Tibial nerve (tissue), 4 donors: ENCODE results near the gene SOCS1. TPM values are rescaled to one million over a fixed set of nuclear protein-coding genes. Genes with fewer than 3 reads are reported as not detected.

ENCODE experiments used
- DNase-seq, 2 donors: peaks; one replicate each; pipeline ENCODE4 v3.0.0-alpha.2; 2019; ENCODE audit warnings: low spot score in 2 of 2
- H3K27ac ChIP-seq, 4 donors: fragments of 200-600 bp; sonication (generic) in 3 of 4; one replicate each; pipeline ENCODE4 v1.5.1; 2017 to 2019; ENCODE audit warnings: mild to moderate bottlenecking in 1 of 4
- H3K27me3 ChIP-seq, 2 donors: fragments of 200-600 bp; sonication (generic) in 1 of 2; one replicate each; pipeline versions ENCODE4 v1.5.1 to v1.6.0; 2017 to 2019
- H3K36me3 ChIP-seq, 3 donors: fragments of 200-600 bp; sonication (generic); one replicate each; pipeline ENCODE4 v1.5.1; 2018 to 2019
- H3K4me1 ChIP-seq, 4 donors: fragments of 200-600 bp; sonication (generic) in 3 of 4; one replicate each; pipeline ENCODE4 v1.5.1; 2017 to 2019
- H3K4me3 ChIP-seq, 4 donors: fragments of 200-600 bp; sonication (generic) in 3 of 4; one replicate each; pipeline ENCODE4 v1.5.1; 2017 to 2019; ENCODE audit warnings: mild to moderate bottlenecking in 1 of 4, moderate library complexity in 1 of 4
- H3K9me3 ChIP-seq, 4 donors: fragments of 200-600 bp; sonication (generic) in 3 of 4; one replicate each; pipeline ENCODE4 v1.5.1; 2017 to 2019
- EP300 ChIP-seq, 2 donors: sonication (generic); formaldehyde crosslinking; IDR thresholded peaks; one replicate each; pipeline ENCODE4 v1.6.1; 2017; ENCODE audit warnings: antibody characterized with exemption in 2 of 2, mild to moderate bottlenecking in 1 of 2
- POLR2A ChIP-seq, 2 donors: fragments of 450-650 bp; IDR thresholded peaks; one replicate each; pipeline ENCODE4 v1.6.1; 2017; ENCODE audit warnings: antibody characterized with exemption in 2 of 2, mild to moderate bottlenecking in 2 of 2, moderate library complexity in 2 of 2
- WGBS, 2 donors: methylation state at CpG; one replicate each; pipeline ENCODE4 v1.1.5; 2018; 5-methylcytosine and 5-hydroxymethylcytosine counted together
- total RNA-seq, 4 donors: library from RNA; depleted of rRNA; stranded (reverse); fragments of >200 nt; gene quantifications; one replicate each; pipeline ENCODE4 v1.1.0, GENCODE V29; 2016
- TF ChIP-seq, protein P1 (sequence below), 5 experiments: fragments of 200-600 bp in 3 of 5; fragments of 450-650 bp in 2 of 5; sonication (generic) in 3 of 5; IDR thresholded peaks; one replicate each; pipeline ENCODE4 v1.5.1; 2016 to 2019; ENCODE audit warnings: antibody characterized with exemption in 5 of 5, mild to moderate bottlenecking in 3 of 5, moderate library complexity in 2 of 5

The SOCS1 gene
- total RNA-seq, 4 donors from 2014 or later: 7.4 to 29.6 (median 14.7) TPM

DNA sequence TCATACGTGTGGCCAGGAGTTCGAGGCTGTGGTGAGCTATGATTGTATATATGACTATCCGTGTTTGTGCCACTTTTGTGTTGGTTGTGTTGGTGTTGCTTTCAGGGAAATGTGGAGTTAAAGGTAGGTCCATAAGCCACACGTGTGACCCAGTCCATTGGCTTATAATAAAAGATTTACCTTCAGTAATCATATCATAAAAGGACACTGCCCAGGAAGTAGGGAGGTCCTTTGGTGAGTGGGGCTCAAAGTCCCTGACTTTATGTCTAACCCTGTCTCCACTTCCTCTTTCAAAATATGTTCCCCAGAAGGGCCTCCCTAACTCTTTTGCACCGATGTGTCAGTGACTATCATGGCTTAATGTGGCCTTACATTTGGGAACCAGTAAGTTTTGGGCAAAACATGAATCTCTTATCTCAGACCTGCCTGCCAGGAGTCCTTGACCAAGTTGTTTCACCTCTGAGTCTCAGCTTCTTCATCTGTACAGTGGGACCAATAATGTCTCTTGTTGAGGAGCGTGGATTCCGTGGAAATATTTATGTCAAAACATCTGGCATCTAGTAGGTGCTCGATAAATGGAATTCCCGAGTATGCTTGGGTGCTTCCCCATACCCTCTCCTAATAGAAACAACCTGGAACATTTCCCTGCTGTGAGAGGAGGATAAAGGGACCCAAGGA is 8.3 kb upstream of the SOCS1 start:
- 75 to 84% methylated on average over 9 of the region's 9 CpGs for WGBS, 2 donors
- DNase-seq: no peak
- TF ChIP-seq, protein P1, sequence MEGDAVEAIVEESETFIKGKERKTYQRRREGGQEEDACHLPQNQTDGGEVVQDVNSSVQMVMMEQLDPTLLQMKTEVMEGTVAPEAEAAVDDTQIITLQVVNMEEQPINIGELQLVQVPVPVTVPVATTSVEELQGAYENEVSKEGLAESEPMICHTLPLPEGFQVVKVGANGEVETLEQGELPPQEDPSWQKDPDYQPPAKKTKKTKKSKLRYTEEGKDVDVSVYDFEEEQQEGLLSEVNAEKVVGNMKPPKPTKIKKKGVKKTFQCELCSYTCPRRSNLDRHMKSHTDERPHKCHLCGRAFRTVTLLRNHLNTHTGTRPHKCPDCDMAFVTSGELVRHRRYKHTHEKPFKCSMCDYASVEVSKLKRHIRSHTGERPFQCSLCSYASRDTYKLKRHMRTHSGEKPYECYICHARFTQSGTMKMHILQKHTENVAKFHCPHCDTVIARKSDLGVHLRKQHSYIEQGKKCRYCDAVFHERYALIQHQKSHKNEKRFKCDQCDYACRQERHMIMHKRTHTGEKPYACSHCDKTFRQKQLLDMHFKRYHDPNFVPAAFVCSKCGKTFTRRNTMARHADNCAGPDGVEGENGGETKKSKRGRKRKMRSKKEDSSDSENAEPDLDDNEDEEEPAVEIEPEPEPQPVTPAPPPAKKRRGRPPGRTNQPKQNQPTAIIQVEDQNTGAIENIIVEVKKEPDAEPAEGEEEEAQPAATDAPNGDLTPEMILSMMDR (IDR thresholded peaks at IDR 0.05): no peak
- TF ChIP-seq POLR2A (IDR thresholded peaks at IDR 0.05): no peak
- no peak for TF ChIP-seq EP300 (IDR thresholded peaks at IDR 0.05)
- Histone ChIP-seq H3K27me3 (no peaks in the 10 kb centered on the region), H3K27ac (no peak overlapping the region), H3K9me3 (no peaks in the 10 kb centered on the region), H3K4me3 (no peak overlapping the region), H3K36me3 (no peaks in the 10 kb centered on the region), H3K4me1 (peaks cover 0 to 3% (median 2%) of the 10 kb centered on the region in 4 donors)

- no peak overlapping the region for H3K27ac ChIP-seq
- 52 to 63% methylated on average over 4 of the region's 4 CpGs for WGBS, 2 donors
- no peak for TF ChIP-seq POLR2A (IDR thresholded peaks at IDR 0.05)
- TF ChIP-seq, protein P1 (IDR thresholded peaks at IDR 0.05): no peak
- TF ChIP-seq EP300 (IDR thresholded peaks at IDR 0.05): no peak
- no peaks in the 10 kb centered on the region for H3K27me3 ChIP-seq
- peaks cover 0 to 9% (median 8%) of the 10 kb centered on the region in 4 donors for H3K4me1 ChIP-seq
- DNase-seq: no peak
- no peaks in the 10 kb centered on the region for H3K36me3 ChIP-seq
- no peak overlapping the region for H3K4me3 ChIP-seq
- no peaks in the 10 kb centered on the region for H3K9me3 ChIP-seq
Measured at GRCh38 chr16:11263737-11264136, 7.7 kb upstream of the SOCS1 start.

DNA sequence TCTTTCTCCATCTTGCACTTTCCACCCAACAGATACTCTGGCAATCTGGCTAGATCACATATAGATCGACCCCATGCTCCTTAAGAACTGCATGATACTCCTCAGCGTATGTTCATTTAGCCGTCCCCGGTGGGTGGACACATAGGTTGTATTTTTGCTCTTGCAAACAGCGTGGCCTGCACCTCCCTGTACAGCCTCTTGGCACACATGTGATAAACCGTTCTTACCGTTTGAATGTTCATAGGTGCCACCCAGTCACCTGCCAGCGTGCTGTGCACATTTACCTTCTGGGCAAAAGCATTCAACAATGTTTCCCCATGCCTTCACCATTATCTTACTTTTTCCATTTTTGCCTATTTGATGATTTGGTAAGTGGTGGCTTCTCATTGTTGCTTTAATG is 6.9 kb upstream of the SOCS1 start:
- no peak for DNase-seq
- Histone ChIP-seq H3K27me3 (no peaks in the 10 kb centered on the region), H3K27ac (no peak overlapping the region), H3K4me3 (no peak overlapping the region), H3K4me1 (peaks cover 0 to 15% (median 11%) of the 10 kb centered on the region in 4 donors), H3K36me3 (no peaks in the 10 kb centered on the region), H3K9me3 (no peaks in the 10 kb centered on the region)
- 84 to 85% methylated on average over 8 of the region's 8 CpGs for WGBS, 2 donors
- TF ChIP-seq, protein P1 (IDR thresholded peaks at IDR 0.05): no peak
- TF ChIP-seq EP300 (IDR thresholded peaks at IDR 0.05): no peak
- TF ChIP-seq POLR2A (IDR thresholded peaks at IDR 0.05): no peak

- no peak for TF ChIP-seq EP300 (IDR thresholded peaks at IDR 0.05)
- TF ChIP-seq, protein P1 (IDR thresholded peaks at IDR 0.05): no peak
- TF ChIP-seq POLR2A (IDR thresholded peaks at IDR 0.05): no peak
- no peak overlapping the region for H3K4me3 ChIP-seq
- no peaks in the 10 kb centered on the region for H3K9me3 ChIP-seq
- peaks cover 0 to 25% (median 17%) of the 10 kb centered on the region in 4 donors for H3K4me1 ChIP-seq
- no peaks in the 10 kb centered on the region for H3K36me3 ChIP-seq
- H3K27me3 ChIP-seq: no peaks in the 10 kb centered on the region
- WGBS, 2 donors: 62 to 72% methylated on average over 3 of the region's 3 CpGs
- DNase-seq: no peak
- H3K27ac ChIP-seq: no peak overlapping the region
Measured at GRCh38 chr16:11260596-11260966, 4.6 kb upstream of the SOCS1 start.

DNA sequence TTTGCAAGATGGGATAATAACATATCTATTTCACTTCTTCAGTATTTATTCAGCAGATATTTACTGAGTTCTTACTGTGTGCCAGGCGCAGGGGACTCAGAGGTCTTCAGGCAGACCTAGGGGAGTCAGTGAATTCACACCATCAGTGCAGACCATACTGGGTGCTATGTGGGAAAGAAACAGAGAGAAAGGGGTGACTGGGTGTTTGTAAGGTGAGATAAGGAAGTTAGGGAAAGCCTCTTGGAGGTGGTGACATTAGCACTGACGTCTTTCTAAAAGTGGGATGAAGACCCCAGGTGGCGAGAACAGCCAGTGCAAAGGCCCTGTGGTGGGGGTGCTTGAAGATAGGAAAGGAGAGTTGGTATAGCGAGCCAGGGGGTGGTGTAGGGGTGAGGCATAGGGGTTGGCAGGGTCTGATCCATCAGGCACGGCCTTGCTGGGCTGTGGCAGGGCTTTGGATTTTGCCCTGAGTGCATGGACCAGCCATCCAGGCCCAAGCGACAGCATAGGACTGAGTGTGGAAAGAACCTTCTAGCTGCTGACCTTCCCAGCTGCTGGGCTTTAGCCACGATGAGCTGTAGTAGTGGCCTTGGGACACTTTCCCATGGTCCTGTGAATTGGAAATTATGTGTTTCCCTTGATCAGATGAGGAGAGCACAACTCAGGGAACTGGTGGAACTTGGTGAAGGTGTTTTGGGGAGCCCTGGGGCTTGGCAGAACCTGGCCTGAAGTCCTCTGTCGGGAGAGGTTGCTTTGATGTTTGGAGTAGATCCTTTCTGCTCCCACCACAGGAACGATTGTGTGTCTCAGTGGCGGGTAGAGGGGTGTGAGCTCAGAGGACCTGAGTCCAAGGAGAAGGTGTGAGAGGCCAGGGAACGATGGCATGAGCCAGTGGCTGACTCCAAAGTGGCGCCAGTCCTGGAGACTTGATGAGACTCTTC is 3.9 kb upstream of the SOCS1 start:
- DNase-seq: no peak
- H3K9me3 ChIP-seq: no peaks in the 10 kb centered on the region
- H3K36me3 ChIP-seq: no peaks in the 10 kb centered on the region
- no peak overlapping the region for H3K27ac ChIP-seq
- TF ChIP-seq EP300 (IDR thresholded peaks at IDR 0.05): no peak
- TF ChIP-seq POLR2A (IDR thresholded peaks at IDR 0.05): no peak
- TF ChIP-seq, protein P1 (IDR thresholded peaks at IDR 0.05): no peak
- H3K27me3 ChIP-seq: no peaks in the 10 kb centered on the region
- H3K4me3 ChIP-seq: no peak overlapping the region
- WGBS, 2 donors: 88 to 91% methylated on average over 12 of the region's 12 CpGs
- peaks cover 0 to 30% (median 17%) of the 10 kb centered on the region in 4 donors for H3K4me1 ChIP-seq
